OCI-LY3 (cell line): ENCODE results near the gene RD3L.

Source experiments
- H2AFZ ChIP-seq: fragments of 200-600, 300-600 bp; shearing (Covaris generic); 2 replicates; pipeline ENCODE4 v1.6.0; 2014; ENCODE audit warnings: antibody characterized with exemption, low read depth, low read length
- H3K27ac ChIP-seq: fragments of 200-600, 300-600 bp; sonication (generic); 2 replicates; pipeline ENCODE4 v1.5.1; 2014; ENCODE audit warnings: mild to moderate bottlenecking, low read length, moderate library complexity, mixed read lengths
- H3K27me3 ChIP-seq: fragments of 200-600, 300-600 bp; sonication (generic); 2 replicates; pipeline ENCODE4 v1.6.1; 2014; ENCODE audit warnings: low read depth, low read length, mixed read lengths
- H3K36me3 ChIP-seq: fragments of 200-600, 300-600 bp; sonication (generic); replicated peaks from 2 replicates; pipeline ENCODE3; 2014; ENCODE audit warnings: low read depth, low read length, mixed read lengths
- H3K4me1 ChIP-seq: fragments of 300-600, 200-600 bp; sonication (generic); 2 replicates; pipeline ENCODE4 v1.6.1; 2014; ENCODE audit warnings: low read length, mixed read lengths
- H3K4me2 ChIP-seq: fragments of 200-600, 300-600 bp; sonication (generic); 2 replicates; pipeline ENCODE4 v1.6.1; 2014; ENCODE audit warnings: low read length, mixed read lengths
- H3K4me3 ChIP-seq: fragments of 300-600, 200-600 bp; sonication (generic); 2 replicates; pipeline ENCODE4 v1.5.1; 2014; ENCODE audit warnings: antibody characterized with exemption, mild to moderate bottlenecking, low read length, moderate library complexity
- H3K79me2 ChIP-seq: fragments of 300-600, 200-600 bp; shearing (Covaris generic); 2 replicates; pipeline ENCODE4 v1.6.1; 2014; ENCODE audit warnings: mild to moderate bottlenecking, low read length, mixed read lengths
- H3K9ac ChIP-seq: fragments of 300-600, 200-600 bp; shearing (Covaris generic); 2 replicates; pipeline ENCODE4 v1.6.0; 2014; ENCODE audit warnings: mild to moderate bottlenecking, low read length, moderate library complexity
- H3K9me3 ChIP-seq: fragments of 200-600, 300-600 bp; shearing (Covaris generic); 2 replicates; pipeline ENCODE4 v1.6.1; 2014; ENCODE audit warnings: low read length, mixed read lengths; ENCODE audit not compliant: insufficient read depth
- H4K20me1 ChIP-seq: fragments of 200-600, 300-600 bp; sonication (generic); 2 replicates; pipeline ENCODE4 v1.6.1; 2016; ENCODE audit warnings: low read length, mixed read lengths; ENCODE audit not compliant: insufficient read depth
- EZH2phosphoT487 ChIP-seq: fragments of 200-600 bp; shearing (Covaris generic); IDR thresholded peaks from 2 replicates; pipeline ENCODE4 v1.6.1; 2018; ENCODE audit warnings: antibody characterized with exemption, mixed run types, low read depth
- TF ChIP-seq, protein P1 (sequence below): fragments of 200-600, 300-600 bp; sonication (generic); IDR thresholded peaks from 2 replicates; pipeline ENCODE4 v1.5.1; 2014; ENCODE audit warnings: antibody characterized with exemption, low read length, low read depth

The RD3L gene

DNA sequence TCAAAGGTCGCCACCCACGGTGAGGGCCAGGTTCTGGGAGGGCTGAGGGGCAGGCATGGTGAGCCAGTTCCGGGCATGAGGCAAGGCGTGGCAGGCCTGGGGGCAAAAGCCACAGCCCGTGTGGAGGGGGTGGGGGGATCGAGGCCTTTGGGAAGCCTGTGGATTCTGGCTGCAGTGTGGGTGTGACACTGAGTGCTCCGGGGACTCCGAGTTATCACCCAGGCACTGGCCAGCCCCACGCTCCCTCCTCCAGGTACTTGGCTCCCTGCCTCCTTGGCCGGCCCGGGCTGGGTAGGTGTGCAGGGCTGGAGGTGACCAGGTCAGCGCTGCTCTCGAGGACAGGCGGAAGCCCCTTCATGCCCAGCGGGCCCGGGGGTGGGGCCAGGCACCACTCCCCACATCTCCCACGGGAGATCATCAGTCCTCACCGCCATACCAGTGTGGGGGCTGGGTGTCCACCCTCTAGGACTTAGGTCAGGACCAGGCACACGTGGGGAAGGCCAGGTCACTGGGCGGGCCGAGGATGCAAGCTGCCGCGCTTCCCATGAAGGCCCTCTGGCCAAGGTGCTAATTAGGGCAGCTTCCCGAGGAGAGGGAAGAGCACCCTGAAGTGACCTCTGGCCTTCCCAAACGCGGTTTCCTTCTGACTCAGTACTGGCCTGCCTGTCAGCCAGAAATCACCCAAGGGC lies 48.2 kb downstream of the RD3L start:
- no peak overlapping the region for H3K27ac ChIP-seq
- TF ChIP-seq EZH2phosphoT487 = no peak
- TF ChIP-seq, protein P1, sequence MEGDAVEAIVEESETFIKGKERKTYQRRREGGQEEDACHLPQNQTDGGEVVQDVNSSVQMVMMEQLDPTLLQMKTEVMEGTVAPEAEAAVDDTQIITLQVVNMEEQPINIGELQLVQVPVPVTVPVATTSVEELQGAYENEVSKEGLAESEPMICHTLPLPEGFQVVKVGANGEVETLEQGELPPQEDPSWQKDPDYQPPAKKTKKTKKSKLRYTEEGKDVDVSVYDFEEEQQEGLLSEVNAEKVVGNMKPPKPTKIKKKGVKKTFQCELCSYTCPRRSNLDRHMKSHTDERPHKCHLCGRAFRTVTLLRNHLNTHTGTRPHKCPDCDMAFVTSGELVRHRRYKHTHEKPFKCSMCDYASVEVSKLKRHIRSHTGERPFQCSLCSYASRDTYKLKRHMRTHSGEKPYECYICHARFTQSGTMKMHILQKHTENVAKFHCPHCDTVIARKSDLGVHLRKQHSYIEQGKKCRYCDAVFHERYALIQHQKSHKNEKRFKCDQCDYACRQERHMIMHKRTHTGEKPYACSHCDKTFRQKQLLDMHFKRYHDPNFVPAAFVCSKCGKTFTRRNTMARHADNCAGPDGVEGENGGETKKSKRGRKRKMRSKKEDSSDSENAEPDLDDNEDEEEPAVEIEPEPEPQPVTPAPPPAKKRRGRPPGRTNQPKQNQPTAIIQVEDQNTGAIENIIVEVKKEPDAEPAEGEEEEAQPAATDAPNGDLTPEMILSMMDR = no peak
- no peak overlapping the region for H2AFZ ChIP-seq
- H3K79me2 ChIP-seq = no peaks in the 10 kb centered on the region
- no peaks in the 10 kb centered on the region for H3K9me3 ChIP-seq
- H3K36me3 ChIP-seq = no peaks in the 10 kb centered on the region
- H3K9ac ChIP-seq = no peak overlapping the region
- no peak overlapping the region for H3K4me3 ChIP-seq
- no peaks in the 10 kb centered on the region for H3K4me1 ChIP-seq
- H3K4me2 ChIP-seq = no peak overlapping the region
- H4K20me1 ChIP-seq = no peaks in the 10 kb centered on the region
- H3K27me3 ChIP-seq = no peaks in the 10 kb centered on the region

DNA sequence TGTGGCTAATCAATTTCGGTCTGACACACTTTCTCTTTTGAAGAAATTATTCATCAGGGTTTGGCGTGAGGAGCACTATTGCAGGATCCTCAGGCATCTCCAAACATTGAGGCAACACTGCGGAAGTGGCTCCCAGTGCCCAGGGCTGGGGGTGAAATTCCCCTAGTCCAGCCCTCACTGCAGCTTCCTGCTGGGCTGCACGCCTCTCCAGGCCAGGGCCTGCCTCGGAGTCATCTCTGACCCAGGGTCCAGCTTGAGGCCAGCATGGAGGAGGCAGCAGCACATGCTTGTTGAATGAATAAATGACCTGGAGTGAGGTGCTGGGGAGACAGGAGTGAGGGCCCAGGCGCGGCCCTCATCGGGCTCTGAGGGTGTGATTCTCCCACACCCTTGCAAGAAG lies 50.1 kb downstream of the RD3L start:
- no peaks in the 10 kb centered on the region for H3K4me1 ChIP-seq
- no peak overlapping the region for H3K27ac ChIP-seq
- no peaks in the 10 kb centered on the region for H3K36me3 ChIP-seq
- H4K20me1 ChIP-seq = no peaks in the 10 kb centered on the region
- no peak overlapping the region for H3K9ac ChIP-seq
- H3K27me3 ChIP-seq = no peaks in the 10 kb centered on the region
- no peak for TF ChIP-seq EZH2phosphoT487
- TF ChIP-seq, protein P1 = no peak
- H3K9me3 ChIP-seq = no peaks in the 10 kb centered on the region
- no peak overlapping the region for H2AFZ ChIP-seq
- no peak overlapping the region for H3K4me3 ChIP-seq
- no peaks in the 10 kb centered on the region for H3K79me2 ChIP-seq
- no peak overlapping the region for H3K4me2 ChIP-seq

DNA sequence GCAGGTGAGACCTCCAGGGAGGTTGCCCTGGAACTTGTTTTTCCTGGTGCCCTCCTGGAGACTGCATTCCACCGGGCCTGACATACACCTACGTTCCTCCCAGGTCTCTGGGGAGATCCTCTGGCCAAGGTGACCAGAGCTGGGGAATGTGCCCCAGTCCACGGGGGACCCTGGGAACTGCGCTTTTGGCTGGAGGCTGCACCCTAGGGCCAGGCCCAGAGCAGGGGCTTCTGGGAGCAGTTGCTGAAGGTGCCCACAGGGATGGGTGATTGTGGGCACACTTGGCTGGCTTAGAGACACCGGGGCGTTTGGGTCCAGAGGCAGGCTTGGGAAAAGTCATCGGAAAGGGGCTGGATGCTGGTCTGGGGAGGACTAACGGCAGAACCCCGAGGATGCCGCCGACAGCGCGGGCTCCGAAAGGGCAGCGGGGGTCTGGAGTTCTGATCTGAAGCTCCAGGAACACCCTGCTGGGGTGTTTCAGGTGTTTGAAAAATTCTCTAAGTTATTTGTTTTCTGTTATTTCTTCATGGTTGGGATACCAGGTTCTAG lies 50.6 kb downstream of the RD3L start:
- no peak overlapping the region for H3K4me3 ChIP-seq
- no peak overlapping the region for H3K27ac ChIP-seq
- no peak overlapping the region for H2AFZ ChIP-seq
- H3K4me2 ChIP-seq = no peak overlapping the region
- no peaks in the 10 kb centered on the region for H3K4me1 ChIP-seq
- H3K36me3 ChIP-seq = no peaks in the 10 kb centered on the region
- H3K9ac ChIP-seq = no peak overlapping the region
- H3K79me2 ChIP-seq = no peaks in the 10 kb centered on the region
- no peak for TF ChIP-seq EZH2phosphoT487
- TF ChIP-seq, protein P1 = no peak
- H3K9me3 ChIP-seq = no peaks in the 10 kb centered on the region
- no peaks in the 10 kb centered on the region for H3K27me3 ChIP-seq
- H4K20me1 ChIP-seq = no peaks in the 10 kb centered on the region

DNA sequence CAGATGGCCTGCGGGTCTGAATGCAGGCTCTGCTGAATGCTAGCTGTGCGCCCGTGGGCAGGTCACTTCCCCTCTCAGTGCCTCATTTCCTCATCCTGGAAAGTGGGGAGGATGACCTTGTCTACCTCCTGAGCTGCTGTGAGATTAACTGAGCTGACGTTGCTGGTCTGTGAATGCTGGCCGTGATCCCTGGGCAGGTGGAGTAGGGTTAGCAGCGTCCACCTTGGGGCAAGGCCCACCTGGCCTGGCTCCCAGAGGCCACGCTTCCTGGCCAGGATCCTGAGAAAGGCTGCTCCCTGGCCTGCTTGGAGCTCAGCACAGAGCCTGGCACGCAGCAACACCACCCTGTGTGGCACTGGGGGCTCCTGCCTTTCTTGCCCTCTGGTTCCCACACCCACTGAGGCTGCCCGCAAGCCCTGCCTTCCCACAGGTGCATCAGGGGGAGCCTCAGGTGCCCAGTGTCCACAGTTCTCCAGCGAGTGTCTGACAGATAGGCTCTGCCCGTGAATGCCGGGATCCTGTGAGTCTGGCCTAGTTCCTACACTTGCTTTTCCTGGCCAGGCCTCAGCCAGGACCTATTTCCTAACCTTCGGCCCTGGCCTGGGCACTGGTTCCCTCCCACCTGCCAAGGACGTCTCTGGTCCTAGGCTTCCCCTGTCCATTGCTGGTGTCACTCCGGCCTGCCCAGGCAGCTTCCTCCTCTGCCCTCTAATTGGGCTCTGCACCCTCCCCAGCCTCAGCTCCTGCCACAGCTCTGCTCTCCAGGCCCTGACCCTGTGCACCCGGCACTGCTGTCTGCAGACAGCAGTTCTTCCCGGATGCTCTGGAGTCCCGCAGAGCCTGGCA lies 51.3 kb downstream of the RD3L start:
- H3K27ac ChIP-seq = no peak overlapping the region
- no peak overlapping the region for H3K4me3 ChIP-seq
- no peaks in the 10 kb centered on the region for H3K79me2 ChIP-seq
- no peaks in the 10 kb centered on the region for H3K4me1 ChIP-seq
- no peak overlapping the region for H2AFZ ChIP-seq
- H3K27me3 ChIP-seq = no peaks in the 10 kb centered on the region
- no peak overlapping the region for H3K4me2 ChIP-seq
- no peaks in the 10 kb centered on the region for H3K9me3 ChIP-seq
- no peaks in the 10 kb centered on the region for H3K36me3 ChIP-seq
- no peak overlapping the region for H3K9ac ChIP-seq
- TF ChIP-seq EZH2phosphoT487 = no peak
- TF ChIP-seq, protein P1 = no peak
- H4K20me1 ChIP-seq = no peaks in the 10 kb centered on the region
